Measurements from ENCODE around the gene GBGT1.
A peak's percentile ranks its signal among the peaks of the same experiment; 100 is the strongest.

The GBGT1 gene

DNA sequence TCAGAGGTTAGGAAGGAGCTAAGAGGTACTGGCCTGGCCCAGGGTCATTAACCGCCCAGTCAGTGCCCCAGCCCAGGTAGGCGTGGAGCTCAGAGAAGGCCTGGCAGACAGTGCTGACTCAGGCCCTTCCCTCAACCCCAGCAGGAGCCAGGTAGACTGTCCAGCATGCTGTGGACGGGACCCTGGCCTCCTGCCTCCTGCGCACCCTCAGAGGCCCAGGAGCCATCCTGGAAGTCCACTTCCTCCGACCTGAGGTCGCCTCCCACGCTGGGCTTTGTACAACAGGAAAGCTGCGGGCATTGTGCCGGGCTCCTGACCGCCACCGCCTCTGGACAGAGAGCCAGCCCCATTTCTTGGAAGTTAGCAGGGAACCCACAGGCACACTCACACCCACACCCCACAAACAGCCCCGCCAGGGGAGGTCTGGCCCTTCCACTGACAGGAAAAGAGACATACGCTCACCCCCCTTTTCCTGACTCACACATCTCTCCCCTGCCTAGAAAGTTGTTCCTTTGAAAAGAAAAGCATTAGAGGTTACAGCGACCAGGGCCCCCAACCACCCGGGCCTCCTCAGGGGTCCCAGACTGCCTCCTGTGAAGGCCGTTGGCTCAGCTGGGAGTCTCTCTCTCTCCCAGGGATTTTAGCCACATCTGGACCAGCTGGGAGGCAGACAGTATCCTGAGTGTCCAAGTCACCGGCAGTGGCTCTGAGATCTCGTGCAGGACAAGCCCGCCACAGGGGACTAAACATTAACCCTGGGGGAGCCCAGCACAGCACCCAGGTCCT is 50.4 kb downstream of the GBGT1 start:
- DNase-seq, result no peak

DNA sequence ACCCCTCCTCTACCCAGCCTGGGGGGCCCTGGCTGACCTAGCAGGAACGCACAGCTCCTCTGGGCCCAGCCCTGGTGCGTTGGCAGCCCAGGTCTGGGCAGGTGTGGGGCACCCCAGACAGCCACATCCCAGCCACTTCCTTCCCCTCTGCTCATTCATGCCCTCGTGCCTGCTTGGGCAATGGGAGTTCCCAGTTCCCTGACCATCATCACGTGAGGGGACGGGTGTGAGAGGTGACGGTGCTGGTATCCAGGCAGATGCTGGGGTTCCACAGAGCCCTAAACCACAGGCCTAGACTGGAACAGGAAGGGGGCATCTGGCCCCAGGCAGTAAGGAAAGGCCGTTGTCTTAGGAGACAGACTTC is 51.1 kb downstream of the GBGT1 start:
- DNase-seq, result no peak

DNA sequence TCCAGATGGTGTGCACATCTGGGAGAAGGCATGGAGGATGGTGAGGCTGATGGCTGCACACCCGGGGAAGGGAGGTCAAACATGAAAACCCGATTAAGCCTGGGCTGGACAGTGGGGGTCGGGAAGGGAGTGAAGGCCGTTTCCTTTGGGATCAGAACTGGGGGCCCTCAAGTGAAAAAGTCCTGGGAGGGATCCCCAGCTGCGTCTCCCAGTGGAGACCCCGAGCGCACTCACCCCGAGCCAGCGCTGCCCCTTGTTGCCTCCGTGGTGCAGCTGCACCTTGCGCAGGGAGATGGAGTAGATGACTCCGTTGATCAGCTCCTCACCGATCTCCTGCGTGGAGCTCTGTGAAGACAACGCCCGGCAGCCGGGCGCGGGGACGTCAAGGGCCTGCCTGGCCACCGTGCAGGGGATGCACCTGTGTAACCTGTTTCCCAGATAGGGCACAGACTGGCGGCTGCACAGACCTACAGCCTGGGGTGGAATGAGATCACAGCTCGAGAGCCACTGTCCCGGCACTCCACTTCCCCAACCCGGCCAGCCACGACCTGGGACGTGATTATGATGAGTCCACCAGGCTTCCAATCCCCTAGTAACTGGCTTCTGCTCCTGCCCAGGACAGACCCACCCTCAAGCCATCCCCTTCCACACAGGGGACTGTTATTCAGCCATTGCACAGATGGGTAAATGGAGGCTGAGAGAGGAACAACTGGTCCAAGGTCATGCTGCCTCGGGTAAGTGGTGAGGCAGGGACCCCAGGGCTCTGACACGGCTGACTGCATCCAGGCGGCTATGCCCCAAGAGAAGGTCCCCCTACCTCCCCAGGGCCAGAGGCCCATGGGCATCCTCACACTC is 51.7 kb downstream of the GBGT1 start:
- no peak for DNase-seq

DNA sequence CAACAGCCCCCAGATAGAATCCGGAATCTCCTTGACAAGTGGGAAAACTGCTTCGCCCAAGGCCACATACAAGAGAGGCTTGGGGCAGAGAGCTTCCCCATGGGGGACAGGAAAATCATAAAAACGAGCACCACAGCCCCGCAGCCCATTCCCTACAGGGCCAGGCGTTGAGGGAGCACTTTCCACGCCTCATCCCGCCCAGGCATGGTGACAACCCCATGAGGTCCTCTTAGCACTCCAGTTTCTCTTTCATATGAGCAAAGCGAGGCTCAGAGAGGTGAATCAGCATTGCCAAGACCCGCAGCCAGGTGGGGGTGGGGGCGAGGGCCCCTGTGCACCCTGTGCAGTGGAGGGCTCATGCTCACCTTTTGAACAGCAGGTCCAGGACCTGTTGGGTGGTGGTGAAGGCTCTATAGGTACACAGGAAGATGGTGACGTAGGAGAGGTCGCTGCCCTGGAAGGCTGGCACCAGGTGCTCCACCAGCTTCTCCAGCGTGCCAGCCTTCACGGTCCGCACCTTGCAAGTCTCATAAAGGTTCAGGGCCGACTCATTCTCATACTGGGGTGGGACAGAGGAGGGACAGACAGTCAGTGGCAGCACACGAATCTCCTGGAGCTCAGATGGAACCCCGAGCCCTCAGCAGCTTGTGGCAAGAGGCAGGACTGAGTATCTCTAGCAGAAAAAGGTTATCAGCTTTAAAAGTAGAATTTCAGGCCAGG is 53.6 kb downstream of the GBGT1 start:
- DNase-seq, result no peak

DNA sequence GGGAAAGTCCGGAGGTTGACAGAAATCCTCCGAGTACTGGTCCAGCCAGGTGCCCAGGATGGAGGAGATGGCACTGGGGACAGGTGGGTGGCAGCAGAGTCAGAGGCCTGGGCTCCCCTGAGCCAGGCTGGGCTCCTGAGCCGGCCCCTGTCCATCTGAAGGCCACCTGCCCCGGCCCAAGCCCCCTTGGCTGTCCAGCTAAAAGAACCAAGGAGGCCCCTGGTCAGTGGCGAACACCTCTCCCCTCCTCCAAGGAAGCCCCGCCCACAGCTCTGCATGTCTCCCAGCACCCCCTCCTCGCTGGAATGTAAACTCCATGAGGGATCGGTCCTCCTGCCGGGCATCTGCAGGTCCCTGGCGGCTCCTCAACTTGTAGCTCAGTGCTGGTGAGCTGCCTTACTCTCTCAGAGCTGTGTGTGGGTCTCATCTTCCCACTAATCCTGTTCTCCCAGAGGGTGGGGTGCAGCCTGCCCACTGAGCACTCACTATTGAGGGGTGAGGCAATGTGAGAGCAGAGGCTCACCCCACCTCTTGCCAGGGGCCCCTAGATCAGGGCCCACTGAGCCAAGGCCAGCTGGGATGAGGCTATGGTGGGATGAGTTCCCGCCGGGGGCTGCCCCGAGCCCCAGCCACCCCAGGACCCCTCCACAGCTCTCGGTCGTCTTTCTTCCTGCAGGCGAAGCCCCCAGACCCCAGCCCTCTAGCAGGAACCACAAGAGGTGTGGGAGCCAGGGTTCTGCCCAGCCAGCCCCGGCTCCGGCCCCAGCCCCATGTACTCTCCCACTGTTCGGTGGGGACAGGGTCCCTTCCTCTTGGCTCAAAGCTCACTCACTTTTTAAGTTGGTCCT is 54.7 kb downstream of the GBGT1 start:
- DNase-seq, result no peak

DNA sequence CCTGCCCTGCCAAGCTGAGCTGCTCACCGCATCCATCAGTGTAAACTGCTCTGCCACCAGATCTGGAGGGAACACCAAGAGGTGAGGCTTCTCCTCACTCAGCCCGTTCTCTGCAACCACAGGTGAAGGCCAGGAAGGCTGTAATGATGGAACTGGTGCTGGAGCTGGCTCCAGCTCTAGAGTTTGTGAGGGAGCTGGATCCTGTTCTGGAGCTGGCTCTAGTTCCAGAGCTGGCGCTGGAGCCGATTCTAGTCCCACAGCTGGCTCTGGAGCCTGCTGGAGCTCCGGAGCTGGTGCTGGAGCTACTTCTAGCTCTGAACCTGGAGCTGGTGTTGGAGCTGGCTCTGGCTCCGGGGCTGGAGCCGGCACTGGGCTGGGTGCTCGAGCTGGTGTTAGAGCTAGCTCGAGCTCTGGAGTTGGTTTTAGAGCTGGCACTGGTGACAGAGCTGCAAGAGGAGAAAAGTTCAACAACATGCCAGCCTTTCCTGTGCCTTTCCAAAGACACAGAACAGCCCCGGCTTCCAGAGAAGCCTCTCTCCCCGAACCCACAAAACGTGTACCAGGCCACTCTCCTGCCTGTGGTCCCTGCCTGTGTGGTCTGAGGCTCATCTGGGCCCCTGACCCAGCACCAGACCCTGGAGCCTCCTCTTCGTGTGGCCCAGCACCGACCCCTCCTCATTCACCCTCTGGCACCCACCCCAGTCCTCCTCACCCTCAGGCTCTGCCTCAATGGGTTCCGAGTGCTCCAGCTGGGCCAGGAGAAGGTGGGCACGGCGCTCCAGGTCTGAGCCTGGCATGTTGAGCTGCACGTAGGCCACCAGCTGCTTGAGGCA is 55.5 kb downstream of the GBGT1 start:
- DNase-seq, result no peak

DNA sequence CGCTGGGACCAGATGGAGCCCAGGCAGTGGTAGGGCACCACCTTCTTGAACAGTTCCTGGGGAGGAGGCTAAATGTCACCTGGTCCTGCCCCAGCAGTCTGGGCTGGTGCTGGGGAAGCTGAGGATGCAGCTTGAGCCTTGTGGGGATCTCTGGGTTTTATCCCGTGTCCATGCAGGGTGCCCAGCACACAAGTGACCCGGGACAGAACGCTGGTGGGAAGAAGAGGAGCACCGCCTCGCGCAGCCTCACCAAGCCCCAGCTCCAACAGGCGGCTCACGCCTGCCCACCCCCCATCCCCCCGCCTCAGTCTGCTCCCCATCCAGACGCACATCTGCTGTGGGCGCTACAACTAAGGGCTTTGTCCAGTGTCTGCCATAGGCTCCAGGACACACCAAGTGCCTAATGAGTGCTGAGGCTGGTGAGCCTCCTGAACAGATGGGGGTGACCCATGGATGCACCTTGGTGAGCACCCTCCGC is 56.4 kb downstream of the GBGT1 start:
- no peak for DNase-seq

DNA sequence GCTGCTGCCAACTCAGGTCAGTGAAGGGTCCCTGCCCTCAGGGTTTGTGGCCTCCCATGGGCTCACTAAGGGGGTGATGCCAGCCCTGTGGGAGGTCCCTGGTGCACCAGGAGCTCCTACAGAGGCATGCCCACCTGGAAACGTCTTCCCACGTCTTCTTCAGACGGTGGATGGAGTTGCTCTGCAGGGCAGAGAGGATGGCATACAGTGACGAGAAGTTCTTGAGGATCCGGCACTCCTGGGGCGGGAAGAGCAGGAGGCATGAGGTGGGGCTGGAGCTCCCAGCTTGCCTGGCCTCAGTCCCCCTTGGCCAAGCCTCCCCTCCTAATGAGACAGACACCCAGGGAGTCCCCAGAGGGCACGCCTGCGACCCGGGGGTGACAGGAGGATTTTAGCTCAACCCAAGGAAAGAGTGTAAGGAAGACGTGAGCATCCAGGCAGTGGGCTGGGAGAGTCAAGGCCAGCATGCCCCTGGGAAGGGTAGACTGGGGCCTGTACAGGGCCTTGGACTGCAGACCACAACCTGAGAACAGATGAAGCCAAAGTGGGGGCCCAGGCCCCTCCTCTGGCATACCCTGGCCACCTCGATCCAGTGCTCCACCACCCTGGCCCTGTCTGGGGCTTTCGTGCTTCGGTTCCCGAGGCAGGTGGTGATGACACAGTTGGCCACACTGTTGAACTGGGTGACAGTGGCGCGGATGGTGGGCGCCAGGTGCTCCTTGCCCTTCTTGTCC is 57.0 kb downstream of the GBGT1 start:
- no peak for DNase-seq

DNA sequence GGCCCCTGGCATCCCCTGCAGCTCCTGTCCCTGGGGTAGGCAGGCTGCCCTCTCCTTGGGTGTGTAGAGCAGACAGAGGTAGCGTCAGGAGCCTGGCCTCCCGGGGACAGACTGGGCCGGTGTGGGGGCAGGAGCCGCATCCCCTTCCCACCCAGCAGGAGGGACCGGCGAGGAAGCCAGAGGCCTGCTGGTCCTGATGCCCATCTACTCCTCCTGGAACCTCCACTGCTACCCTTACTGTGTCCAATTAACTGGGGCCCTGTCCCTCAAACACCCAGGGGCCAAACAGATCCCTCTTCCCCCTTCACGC is 58.3 kb downstream of the GBGT1 start:
- DNase-seq, result no peak

DNA sequence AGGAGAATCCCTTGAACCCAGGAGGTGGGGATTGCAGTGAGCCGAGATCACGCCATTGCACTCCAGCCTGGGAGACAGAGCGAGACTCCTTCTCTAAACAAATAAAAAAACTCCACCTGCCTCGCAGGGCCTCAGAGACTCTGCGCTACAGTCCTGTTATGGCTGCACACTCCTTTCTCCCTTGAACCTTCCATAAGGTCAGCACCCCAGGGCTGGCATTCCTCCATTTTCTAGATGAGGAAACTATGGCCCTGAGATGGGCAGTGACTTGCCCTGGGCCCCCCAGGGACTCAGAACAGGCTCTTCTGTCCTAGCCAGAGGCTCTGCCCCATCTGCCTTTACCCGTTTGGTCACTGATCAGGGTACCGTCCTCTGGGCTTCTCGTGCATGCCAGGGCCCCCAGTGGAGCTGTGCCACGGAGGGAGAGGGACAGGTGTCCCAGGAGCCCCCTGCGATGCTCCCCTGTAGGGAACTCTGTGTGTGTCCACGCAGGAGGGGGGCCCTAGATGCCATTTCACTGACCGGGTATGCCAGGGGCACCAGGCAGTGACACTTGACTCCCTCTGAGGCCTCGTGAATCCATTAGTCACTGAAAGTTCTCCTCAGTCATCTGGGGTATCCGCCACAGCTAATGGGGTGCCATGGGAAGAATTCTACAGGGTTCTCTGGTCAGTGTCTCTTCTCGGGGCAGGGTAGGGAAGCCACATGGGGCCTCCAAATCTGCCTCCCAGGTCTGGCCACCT is 58.8 kb downstream of the GBGT1 start:
- DNase-seq, result no peak

DNA sequence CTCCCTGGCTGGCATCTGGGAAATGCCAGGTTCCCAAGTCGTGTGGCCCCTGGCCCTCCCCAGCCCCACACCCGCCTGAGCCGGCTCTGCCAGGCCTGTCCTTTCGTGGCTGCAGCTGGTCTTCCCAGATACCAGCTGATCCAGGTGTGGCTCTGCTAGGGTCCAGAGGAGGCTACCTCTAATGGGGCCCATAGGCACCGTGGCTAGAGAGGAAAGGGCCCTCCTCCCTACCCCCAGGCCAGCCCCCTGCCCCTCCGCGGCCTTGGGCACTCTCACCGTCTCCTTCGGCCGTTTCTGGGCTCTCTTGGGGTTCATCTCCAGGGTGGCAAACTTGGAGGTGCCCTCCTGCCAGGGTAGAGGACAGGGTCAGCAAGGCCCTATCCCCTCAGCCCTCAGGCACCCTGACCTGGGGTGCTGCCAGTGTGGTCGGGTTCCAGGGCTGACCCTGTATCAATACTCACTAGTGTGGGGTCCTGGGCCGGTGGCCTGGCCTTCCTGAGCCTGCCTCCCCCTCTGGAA is 59.7 kb downstream of the GBGT1 start:
- no peak for DNase-seq

DNA sequence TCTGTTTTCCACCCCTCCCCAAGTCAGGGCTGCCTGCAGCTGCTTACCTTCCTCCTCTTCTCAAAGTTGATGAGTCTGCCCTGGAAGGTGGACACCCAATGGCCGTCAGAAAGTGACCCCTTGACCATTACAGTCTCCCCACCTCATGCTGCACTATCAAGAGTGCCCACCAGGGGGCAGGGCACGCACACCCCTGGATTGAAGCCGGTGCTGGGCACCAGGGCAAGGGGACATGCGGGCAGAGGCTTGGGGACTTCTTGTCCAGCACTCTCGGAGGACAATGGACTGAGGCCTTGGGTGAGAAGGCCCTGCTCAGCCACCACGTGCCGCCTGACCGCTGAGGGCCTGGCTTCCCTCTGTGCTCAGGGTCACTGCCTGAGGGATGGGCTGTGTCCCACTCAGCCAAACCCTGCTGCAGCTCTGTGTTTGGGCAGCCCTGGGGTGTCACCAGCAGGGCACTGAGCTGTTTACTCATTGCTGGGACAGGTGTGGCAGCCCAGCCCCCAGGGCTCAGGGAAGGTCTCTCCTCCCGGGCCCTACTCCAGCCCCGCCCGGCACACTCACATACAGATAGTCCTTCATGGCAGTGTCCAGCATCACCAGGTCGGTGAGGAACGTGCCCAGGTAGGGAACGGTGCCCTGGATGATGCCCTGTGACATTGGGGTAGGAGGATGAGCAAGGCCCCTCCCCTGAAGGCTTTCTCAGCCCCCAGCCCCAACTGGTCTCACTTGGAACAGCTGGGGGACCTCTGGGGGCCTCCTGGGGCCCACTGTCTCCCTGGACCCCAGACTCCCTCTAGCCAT is 60.3 kb downstream of the GBGT1 start:
- peak; percentile 8 for DNase-seq

Measured in DMS79 treated with DMSO at 0.1 percent for 48 hours (cell line).